IgD-negative memory B cell (primary cell): ENCODE results near the gene FLNB. TPM values are rescaled to one million over a fixed set of nuclear protein-coding genes. Genes with fewer than 3 reads are reported as not detected.

Experiments used
- H3K27ac Mint-ChIP-seq, 3 donors: one replicate each; pipeline ENCODE4 v1.8.0; 2020 to 2022; ENCODE audit warnings: mild to moderate bottlenecking in 3 of 3, mixed read lengths in 3 of 3, moderate library complexity in 1 of 3
- H3K27me3 Mint-ChIP-seq: one replicate; pipeline ENCODE4 v1.8.0; 2021; ENCODE audit warnings: mixed read lengths
- H3K36me3 Mint-ChIP-seq: one replicate; pipeline ENCODE4 v1.8.0; 2020; ENCODE audit warnings: mild to moderate bottlenecking, mixed read lengths
- H3K4me1 Mint-ChIP-seq, 3 donors: one replicate each; pipeline ENCODE4 v1.8.0; 2020 to 2022; ENCODE audit warnings: mixed read lengths in 3 of 3, mild to moderate bottlenecking in 1 of 3
- H3K4me3 Mint-ChIP-seq, 4 donors: one replicate each; pipeline ENCODE4 v1.8.0; 2020 to 2022; ENCODE audit warnings: mild to moderate bottlenecking in 4 of 4, mixed read lengths in 4 of 4, moderate library complexity in 3 of 4
- H3K9me3 Mint-ChIP-seq, 3 donors: one replicate each; pipeline ENCODE4 v1.8.0; 2020 to 2021; ENCODE audit warnings: mixed read lengths in 3 of 3, mild to moderate bottlenecking in 1 of 3
- polyA plus RNA-seq: library from polyadenylated mRNA; unstranded; fragments of 300-500 nt; fragmentation: Illumina TruSeq; gene quantifications from one replicate; pipeline ENCODE4 v1.2.3, GENCODE V29; 2021

FLNB gene
- polyA plus RNA-seq, 1 donor from 2014 or later, result 19.7 TPM

GRCh38 chr3:58216496-58217195, 208.4 kb downstream of the FLNB start:
- Mint-ChIP-seq H3K4me1 (peaks cover 27 to 47% (median 38%) of the 10 kb centered on the region in 3 donors), H3K27ac (peak overlapping the region; percentile 7 to 77 (median 55)), H3K36me3 (no peaks in the 10 kb centered on the region)

GRCh38 chr3:58217209-58217811, 209.1 kb downstream of the FLNB start:
- peaks cover 29 to 47% (median 38%) of the 10 kb centered on the region in 3 donors for H3K4me1 Mint-ChIP-seq
- H3K4me3 Mint-ChIP-seq, result peak overlapping the region; percentile 5 to 78 (median 70)
- no peaks in the 10 kb centered on the region for H3K27me3 Mint-ChIP-seq
- peak overlapping the region; percentile 7 to 77 (median 55) for H3K27ac Mint-ChIP-seq
- H3K36me3 Mint-ChIP-seq, result no peaks in the 10 kb centered on the region
- H3K9me3 Mint-ChIP-seq, result no peaks in the 10 kb centered on the region

More at GRCh38 chr3:58216496-58217195, 208.4 kb downstream of the FLNB start:
- Mint-ChIP-seq H3K9me3 (no peaks in the 10 kb centered on the region), H3K4me3 (peak overlapping the region in 3 of 4 donors; percentile 5 to 78 (median 69)), H3K27me3 (no peaks in the 10 kb centered on the region)

DNA sequence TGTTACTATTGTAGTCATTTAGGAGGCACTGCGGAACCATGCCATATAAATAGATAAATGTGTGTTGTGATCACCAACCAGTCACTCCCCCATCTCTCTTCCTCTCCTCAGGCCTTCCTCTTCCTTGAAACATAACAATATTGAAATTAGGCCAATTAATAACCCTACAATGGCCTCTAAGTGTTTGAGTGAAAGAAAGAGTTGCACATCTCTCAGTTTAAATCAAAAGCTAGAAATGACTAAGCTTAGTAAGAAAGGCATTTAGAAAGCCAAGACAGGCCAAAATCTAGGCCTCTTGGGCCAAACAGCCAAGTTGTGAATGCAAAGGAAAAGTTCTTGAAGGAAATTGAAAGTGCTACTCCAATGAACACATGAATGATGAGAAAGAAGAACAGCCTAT, 210.7 kb downstream of the FLNB start:
- H3K36me3 Mint-ChIP-seq, result no peaks in the 10 kb centered on the region
- no peak overlapping the region for H3K27ac Mint-ChIP-seq
- H3K27me3 Mint-ChIP-seq, result no peaks in the 10 kb centered on the region
- peaks cover 32 to 45% (median 35%) of the 10 kb centered on the region in 3 donors for H3K4me1 Mint-ChIP-seq
- no peaks in the 10 kb centered on the region for H3K9me3 Mint-ChIP-seq
- peak overlapping the region in 1 of 4 donors; percentile 36 for H3K4me3 Mint-ChIP-seq

Other genes with a start within 250 kb of the FLNB start
- 1.7 TPM for gene DNASE1L3, start 202.6 kb downstream of the FLNB start, polyA plus RNA-seq
- 11.0 TPM for gene ABHD6, start 229.4 kb downstream of the FLNB start, polyA plus RNA-seq